Heart left ventricle (tissue), 16 donors: Measurements from ENCODE around the gene MED12L. TPM values are rescaled to one million over a fixed set of nuclear protein-coding genes. Genes with fewer than 3 reads are reported as not detected.

Source experiments
- ATAC-seq, 4 donors: fragments of 200-7000 bp; cut with Tn5 transposase; one replicate each; pipeline ENCODE4 v1.9.1; 2020 to 2022; ENCODE audit warnings: moderate library complexity in 4 of 4, mild to moderate bottlenecking in 3 of 4, moderate number of reproducible peaks in 1 of 4
- DNase-seq, 5 donors: peaks; one replicate each; pipeline ENCODE4 v3.0.0-alpha.2; 2020
- H3K27ac ChIP-seq, 12 donors: fragments of 200-600 bp; sonication (generic) in 4 of 12; one replicate each; pipeline versions ENCODE4 v1.5.0 to v1.8.0; 2016 to 2022; ENCODE audit warnings: mild to moderate bottlenecking in 2 of 12
- H3K27me3 ChIP-seq, 9 donors: fragments of 200-600 bp; sonication (generic) in 2 of 9; one replicate each; pipeline versions ENCODE4 v1.5.1 to v1.8.0; 2016 to 2022; ENCODE audit warnings: mild to moderate bottlenecking in 3 of 9
- H3K36me3 ChIP-seq, 9 donors: fragments of 200-600 bp; sonication (generic) in 2 of 9; one replicate each; pipeline versions ENCODE4 v1.5.0 to v1.8.0; 2018 to 2022; ENCODE audit warnings: mild to moderate bottlenecking in 2 of 9
- H3K4me1 ChIP-seq, 12 donors: fragments of 200-600 bp; sonication (generic) in 4 of 12; one replicate each; pipeline versions ENCODE4 v1.5.0 to v1.8.0; 2016 to 2022; ENCODE audit warnings: mild to moderate bottlenecking in 3 of 12
- H3K4me3 ChIP-seq, 12 donors: fragments of 200-600 bp; sonication (generic) in 4 of 12; one replicate each; pipeline versions ENCODE4 v1.5.0 to v1.8.0; 2017 to 2022; ENCODE audit warnings: mild to moderate bottlenecking in 9 of 12, moderate library complexity in 4 of 12
- H3K9me3 ChIP-seq, 12 donors: fragments of 200-600 bp; sonication (generic) in 4 of 12; one replicate each; pipeline versions ENCODE4 v1.5.0 to v1.8.0; 2016 to 2022; ENCODE audit warnings: mild to moderate bottlenecking in 1 of 12
- CTCF ChIP-seq, 12 donors: fragments of 200-600 bp; sonication (generic) in 4 of 12; IDR thresholded peaks; one replicate each; pipeline versions ENCODE4 v1.5.0 to v1.8.0; 2018 to 2022; ENCODE audit warnings: antibody characterized with exemption in 12 of 12, mild to moderate bottlenecking in 5 of 12
- POLR2A ChIP-seq, 2 donors: fragments of 450-650 bp; IDR thresholded peaks; one replicate each; pipeline ENCODE4 v1.6.1; 2017; ENCODE audit warnings: antibody characterized with exemption in 2 of 2, mild to moderate bottlenecking in 2 of 2, moderate library complexity in 2 of 2
- WGBS, 4 donors: extraction: QIAGEN DNeasy Blood & Tissue Kit in 2 of 4; methylation state at CpG; one replicate each; pipeline versions ENCODE4 v1.1.5 to v1.1.7; 2013 to 2018; 5-methylcytosine and 5-hydroxymethylcytosine counted together
- intact Hi-C, 10 donors: fragments of 100-400 bp; cut with DNase I; formaldehyde crosslinking; loops; one replicate each; pipeline versions ENCODE4 v1.11.1 to v1.14.2; 2022
- polyA plus RNA-seq, 2 donors: library from polyadenylated mRNA; stranded (reverse); fragments of 200-250 nt; gene quantifications; one replicate each; pipeline ENCODE4 v1.2.3, GENCODE V29; 2013
- total RNA-seq, 9 donors: library from RNA; depleted of rRNA in 2 of 9; stranded (reverse); fragments of >200 nt in 2 of 9; fragmentation: NEBNext Ultra II Directional in 3 of 9; extraction: Animal tissue kit (Norgen Biotek cat#: 25700) in 3 of 9; gene quantifications; one replicate each; pipeline versions ENCODE4 v1.1.0 to v1.2.4, GENCODE V29; 2016 to 2023
- donor health status: ischemic (EF 13 %, LVEDD 7.1; RV severe dilation, severe dysfunction).
- donor health status: healthy with polysubstance abuse.
- donor health status: DM: no; HTN: yes; CAD: no.
- donor health status: DM: no; HTN: no; CAD: no.
- donor health status: ischemic (EF 25% LVEDD 6.9; RV normal size, moderate dysfunction).
- donor health status: ischemic (EF 25% LVEDD 5.7; RV mildly dilated, moderate dysfunction).
- donor health status: healthy.
- donor health status: DM: yes; HTN: yes; CAD: no.
- donor health status: ischemic (EF 35%, LVEDD 5.7; RV mildly dilated, moderate dysfunction).
- donor health status: nonischemic (EF 11% LVEDD 7.7; RV severe dilation, severe dysfunction).
- donor health status: DM: yes; HTN: yes; CAD: no.
- donor health status: PGD.
- donor health status: ischemic (EF 29% LVEDD 5.4; RV normal size, mild dysfunction).
- donor health status: nonischemic (EF 23%, LVEDD 6.1; RV moderate dilation, normal function).

MED12L gene
- total and polyA plus RNA-seq, 11 donors: 0.06 to 2.1 (median 0.39) TPM

GRCh38 chr3:151382671-151383070 lies 297.2 kb downstream of the MED12L start:
- WGBS, 4 donors: 92 to 96% (median 94%) methylated on average over 5 of the region's 5 CpGs
- TF ChIP-seq POLR2A (IDR thresholded peaks at IDR 0.05) (no peak), CTCF (IDR thresholded peaks at IDR 0.05) (no peak)
- DNase-seq (no peak), ATAC-seq (no peak)
- no peaks in the 10 kb centered on the region for H3K27me3 ChIP-seq
- intact Hi-C loops: no loop called here
- H3K4me3 ChIP-seq: no peak overlapping the region
- no peaks in the 10 kb centered on the region for H3K9me3 ChIP-seq
- H3K4me1 ChIP-seq: peaks cover 0 to 42% (median 0%) of the 10 kb centered on the region in 12 donors
- no peak overlapping the region for H3K27ac ChIP-seq
- H3K36me3 ChIP-seq: no peaks in the 10 kb centered on the region

GRCh38 chr3:151383111-151383510 lies 297.6 kb downstream of the MED12L start:
- 61 to 85% (median 77%) methylated on average over 2 of the region's 2 CpGs for WGBS, 4 donors
- H3K4me1 ChIP-seq: peaks cover 0 to 42% (median 0%) of the 10 kb centered on the region in 12 donors
- intact Hi-C loops: no loop called here

GRCh38 chr3:151383956-151384355 lies 298.5 kb downstream of the MED12L start:
- 52 to 60% (median 55%) methylated on average over 3 of the region's 3 CpGs for WGBS, 4 donors
- peak overlapping the region in 3 of 12 donors; percentile 3 to 68 (median 6) for H3K27ac ChIP-seq
- H3K4me3 ChIP-seq: peak overlapping the region in 9 of 12 donors; percentile 18 to 52 (median 34)
- peaks cover 0 to 51% (median 0%) of the 10 kb centered on the region in 12 donors for H3K4me1 ChIP-seq
- intact Hi-C loops: no loop called here
- ATAC-seq (peak in 1 of 4 donors; percentile 53), DNase-seq (no peak)
- H3K9me3 ChIP-seq: no peaks in the 10 kb centered on the region
- H3K36me3 ChIP-seq: no peaks in the 10 kb centered on the region
- H3K27me3 ChIP-seq: no peaks in the 10 kb centered on the region
- TF ChIP-seq CTCF (IDR thresholded peaks at IDR 0.05) (no peak), POLR2A (IDR thresholded peaks at IDR 0.05) (no peak)

More at GRCh38 chr3:151383111-151383510, 297.6 kb downstream of the MED12L start:
- no peaks in the 10 kb centered on the region for H3K27me3 ChIP-seq
- no peaks in the 10 kb centered on the region for H3K36me3 ChIP-seq
- ATAC-seq: no peak
- peak overlapping the region in 1 of 12 donors; percentile 44 for H3K4me3 ChIP-seq
- H3K9me3 ChIP-seq: no peaks in the 10 kb centered on the region
- H3K27ac ChIP-seq: no peak overlapping the region
- TF ChIP-seq CTCF (IDR thresholded peaks at IDR 0.05) (no peak), POLR2A (IDR thresholded peaks at IDR 0.05) (no peak)
- DNase-seq: no peak

- no peak for DNase-seq
- H3K4me1 ChIP-seq: peaks cover 0 to 51% (median 0%) of the 10 kb centered on the region in 12 donors
- intact Hi-C loops: no loop called here
- peak within 1 kb of the TSS in 9 of 12 donors; percentile 18 to 52 (median 34) for H3K4me3 ChIP-seq
- no peaks in the 10 kb centered on the region for H3K27me3 ChIP-seq
- H3K9me3 ChIP-seq: no peaks in the 10 kb centered on the region
- no peak for TF ChIP-seq CTCF (IDR thresholded peaks at IDR 0.05)
- H3K27ac ChIP-seq: peak within 1 kb of the TSS in 3 of 12 donors; percentile 3 to 68 (median 6)
- H3K36me3 ChIP-seq: no peaks in the 10 kb centered on the region
- 84 to 89% (median 86%) methylated on average over 4 of the region's 4 CpGs for WGBS, 4 donors
- peak; percentile 34 to 72 (median 60) for ATAC-seq
Observed at GRCh38 chr3:151384741-151385174, 299.3 kb downstream of the MED12L start, which contains the start of gene P2RY12. Gene P2RY12, minus strand, starts transcription at chr3:151384753. Its CDS starts 45,908 bp downstream, at chr3:151338845.
